GM21367 (cell line): ENCODE measurements around the gene RFX6.

Experiments used
- ATAC-seq: cut with Tn5 transposase; IDR thresholded peaks from one replicate; pipeline ENCODE4 v1.9.1; 2021; ENCODE audit not compliant: unreplicated experiment

Gene RFX6

DNA sequence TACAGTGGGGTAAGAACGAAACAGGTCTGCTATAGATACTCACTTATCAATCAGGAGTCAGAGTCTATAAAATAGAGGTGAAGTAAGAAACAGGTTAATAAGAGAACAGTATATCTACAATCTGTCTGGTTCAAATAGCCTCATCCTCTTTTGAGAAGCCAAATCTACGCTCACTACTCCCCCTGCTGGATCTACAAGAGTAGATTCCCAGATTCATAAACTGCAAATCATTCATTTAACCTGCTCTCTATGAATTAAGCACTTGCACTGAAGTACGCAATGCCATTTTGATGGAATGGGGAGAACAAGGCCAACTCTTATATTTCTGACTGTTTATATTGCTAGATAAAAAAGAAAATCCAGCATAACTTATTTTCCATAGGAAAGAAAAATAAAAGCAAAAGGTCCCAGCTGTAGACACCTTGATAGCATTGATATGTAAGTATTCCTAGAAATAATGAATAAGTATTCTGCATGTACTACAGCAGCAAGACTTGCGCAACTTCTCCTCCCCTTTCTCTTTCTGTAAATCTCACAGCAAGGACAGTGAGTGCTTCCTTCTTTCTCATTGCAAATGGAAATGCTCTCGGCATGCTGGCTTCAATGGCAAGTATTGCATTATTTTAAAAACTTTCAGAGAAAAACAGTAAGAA, 92.3 kb downstream of the RFX6 start:
- peak; percentile 84 for ATAC-seq

DNA sequence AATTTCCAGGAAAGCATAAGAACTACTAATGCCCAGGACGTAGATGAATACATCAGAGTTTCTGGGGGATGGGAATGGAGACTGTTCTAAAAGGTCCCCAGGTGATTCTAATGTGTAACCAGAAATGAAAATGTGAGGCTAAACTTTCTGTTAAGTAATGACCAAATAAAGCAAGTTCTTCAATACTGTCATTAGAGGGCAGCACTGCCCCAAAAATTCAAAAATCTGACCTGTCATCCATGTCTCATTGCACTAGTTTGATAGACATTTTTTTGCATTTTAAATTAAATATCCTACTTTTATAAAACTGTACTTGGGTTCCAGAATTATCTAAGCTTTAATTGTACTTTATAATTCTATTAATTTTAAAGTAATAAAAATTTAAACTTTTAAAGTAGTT, 94.9 kb downstream of the RFX6 start:
- ATAC-seq, result peak; percentile 62

DNA sequence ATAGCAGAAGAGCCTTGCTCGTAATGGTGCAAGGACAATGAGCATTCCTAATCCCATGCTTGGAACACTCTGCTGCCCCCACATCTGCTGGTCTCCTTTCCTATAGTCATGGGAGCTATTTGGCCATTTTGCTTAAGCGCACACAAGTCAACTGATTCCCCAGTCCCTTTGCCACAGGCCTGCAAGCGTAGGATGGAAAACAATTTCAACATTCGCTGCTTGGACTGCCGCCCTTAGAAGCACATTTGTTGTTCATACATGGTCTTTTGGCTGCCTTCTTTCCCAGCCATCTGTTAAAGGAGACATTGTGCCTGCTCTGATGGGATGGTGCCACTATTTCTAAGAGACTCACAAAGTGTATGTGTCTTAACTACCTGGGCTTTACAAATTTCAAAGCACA, 96.9 kb downstream of the RFX6 start:
- no peak for ATAC-seq

DNA sequence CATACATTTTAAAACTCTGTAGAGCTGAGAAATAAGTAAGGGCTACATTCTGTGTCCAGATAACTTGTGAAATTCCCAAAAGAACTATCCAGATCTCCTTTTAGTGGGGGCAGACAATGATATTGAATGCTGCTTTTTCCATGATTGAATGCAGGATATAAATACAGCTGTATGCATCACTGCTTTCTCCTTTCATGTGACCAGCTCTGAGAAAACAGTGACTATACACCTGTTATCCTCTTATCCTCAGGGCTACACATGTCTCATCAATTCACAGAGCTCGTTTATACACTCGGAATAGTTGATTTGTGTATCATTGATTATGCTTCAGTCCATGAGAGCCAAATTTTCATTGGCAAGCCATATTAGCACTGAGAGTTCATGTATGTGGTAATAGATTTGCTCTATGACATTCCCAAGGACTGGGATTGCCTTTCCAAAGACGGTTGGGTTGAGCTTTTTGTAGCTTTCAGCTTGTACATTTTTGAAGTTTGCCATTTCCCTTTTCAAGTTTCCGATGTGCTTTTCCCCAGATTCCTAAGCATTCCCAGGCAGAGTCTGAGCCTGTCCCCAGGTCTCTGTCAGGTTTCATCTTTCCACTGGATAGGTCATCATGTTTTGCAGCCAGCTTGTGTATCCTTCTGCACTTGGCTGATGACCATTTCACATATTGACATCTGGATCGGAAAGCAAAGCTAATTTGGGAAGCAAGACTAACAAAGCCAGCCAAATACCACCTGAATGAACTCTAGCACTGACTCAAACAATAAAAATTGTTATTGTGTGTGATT, 97.7 kb downstream of the RFX6 start:
- no peak for ATAC-seq

DNA sequence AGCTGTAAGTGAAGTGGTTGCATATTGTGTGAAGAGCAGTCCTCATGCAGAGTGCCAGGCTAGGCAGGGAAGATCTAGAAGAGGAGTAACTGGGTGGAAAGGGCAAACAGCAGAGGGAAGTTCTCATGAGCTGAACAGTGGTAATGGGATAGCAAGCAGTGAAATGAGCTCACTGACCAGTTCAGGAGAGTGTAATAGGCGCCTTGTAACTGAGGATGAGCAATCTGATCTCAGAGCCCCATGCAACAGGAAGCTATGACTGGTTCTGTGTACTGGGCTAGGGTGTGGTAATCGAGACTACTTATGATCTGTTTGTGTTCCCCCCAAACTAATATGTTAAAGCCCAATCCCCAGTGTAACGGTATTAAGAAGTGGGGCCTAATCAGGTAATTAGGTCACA, 98.6 kb downstream of the RFX6 start:
- no peak for ATAC-seq

DNA sequence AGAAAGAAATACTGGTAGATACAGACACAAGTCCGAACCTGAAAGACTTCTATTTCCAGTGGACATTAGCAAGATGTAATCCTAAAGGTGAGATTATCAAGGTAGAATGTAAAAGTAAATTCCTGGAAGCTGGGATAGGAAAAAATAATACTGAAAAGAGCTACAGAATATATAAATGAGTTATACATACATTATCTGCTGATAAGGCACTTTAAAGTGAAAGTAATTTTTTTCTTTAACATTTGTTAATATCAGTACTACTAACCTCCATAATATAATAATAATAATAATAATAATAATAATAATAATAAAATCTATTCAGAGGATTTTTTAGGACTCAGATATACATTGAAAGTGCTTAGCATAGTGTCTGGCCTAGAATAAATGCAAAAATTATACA, 102.5 kb downstream of the RFX6 start:
- ATAC-seq, result no peak
